AG10803 (cell line): Measurements from ENCODE around the gene ZDHHC9.

ENCODE experiments used
- DNase-seq: peaks from one replicate; pipeline ENCODE4 v3.0.0; 2010; ENCODE audit warnings: low read depth
- H3K4me3 ChIP-seq: 2 replicates; pipeline ENCODE4 v1.5.1; 2011; ENCODE audit warnings: mild to moderate bottlenecking, low read length, control low read depth
- TF ChIP-seq, protein P1 (sequence below): conservative IDR thresholded peaks from 2 replicates; pipeline ENCODE4 v1.5.1; 2011; ENCODE audit warnings: mild to moderate bottlenecking, low read length, control low read depth, inconsistent platforms

The ZDHHC9 gene

DNA sequence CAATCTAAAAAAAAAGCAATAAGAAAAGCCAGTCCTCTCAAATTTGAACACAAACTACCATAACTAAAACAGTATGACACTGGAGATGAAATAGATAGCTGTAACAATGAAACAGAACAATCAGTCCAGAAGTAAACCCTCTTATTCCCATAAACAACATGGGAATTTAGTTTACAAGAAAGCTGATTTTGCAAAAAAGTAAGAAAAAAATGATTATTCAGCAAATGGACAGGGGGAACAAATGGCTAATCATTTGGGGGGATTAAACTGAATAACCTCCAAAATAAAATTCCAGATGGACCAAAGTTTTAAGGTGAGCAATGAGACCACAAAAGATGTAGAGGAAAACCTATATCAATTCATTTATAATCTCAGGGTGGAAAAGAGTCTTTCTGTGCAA is 80.0 kb downstream of the ZDHHC9 start:
- TF ChIP-seq, protein P1, sequence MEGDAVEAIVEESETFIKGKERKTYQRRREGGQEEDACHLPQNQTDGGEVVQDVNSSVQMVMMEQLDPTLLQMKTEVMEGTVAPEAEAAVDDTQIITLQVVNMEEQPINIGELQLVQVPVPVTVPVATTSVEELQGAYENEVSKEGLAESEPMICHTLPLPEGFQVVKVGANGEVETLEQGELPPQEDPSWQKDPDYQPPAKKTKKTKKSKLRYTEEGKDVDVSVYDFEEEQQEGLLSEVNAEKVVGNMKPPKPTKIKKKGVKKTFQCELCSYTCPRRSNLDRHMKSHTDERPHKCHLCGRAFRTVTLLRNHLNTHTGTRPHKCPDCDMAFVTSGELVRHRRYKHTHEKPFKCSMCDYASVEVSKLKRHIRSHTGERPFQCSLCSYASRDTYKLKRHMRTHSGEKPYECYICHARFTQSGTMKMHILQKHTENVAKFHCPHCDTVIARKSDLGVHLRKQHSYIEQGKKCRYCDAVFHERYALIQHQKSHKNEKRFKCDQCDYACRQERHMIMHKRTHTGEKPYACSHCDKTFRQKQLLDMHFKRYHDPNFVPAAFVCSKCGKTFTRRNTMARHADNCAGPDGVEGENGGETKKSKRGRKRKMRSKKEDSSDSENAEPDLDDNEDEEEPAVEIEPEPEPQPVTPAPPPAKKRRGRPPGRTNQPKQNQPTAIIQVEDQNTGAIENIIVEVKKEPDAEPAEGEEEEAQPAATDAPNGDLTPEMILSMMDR = no peak
- H3K4me3 ChIP-seq = no peak overlapping the region
- no peak for DNase-seq

DNA sequence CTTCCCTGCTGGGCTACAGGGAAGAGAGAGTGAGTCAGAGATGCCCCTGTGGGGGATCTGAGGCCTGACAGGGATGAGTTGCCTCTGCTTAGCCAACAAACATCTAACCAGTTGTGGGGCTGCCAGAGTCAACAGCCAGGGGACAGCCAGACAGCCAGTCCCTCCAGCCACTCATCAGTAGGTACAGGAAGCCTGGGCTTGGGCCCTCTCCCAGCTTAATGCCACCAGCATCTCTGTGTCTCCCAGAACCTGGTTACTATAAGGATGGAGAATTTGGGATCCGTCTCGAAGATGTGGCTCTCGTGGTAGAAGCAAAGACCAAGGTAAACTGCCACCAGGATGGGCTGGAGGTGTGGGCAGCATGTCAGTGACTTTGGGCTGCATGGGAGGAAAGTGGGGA is 81.2 kb downstream of the ZDHHC9 start:
- TF ChIP-seq, protein P1 = no peak
- H3K4me3 ChIP-seq = no peak overlapping the region
- no peak for DNase-seq

DNA sequence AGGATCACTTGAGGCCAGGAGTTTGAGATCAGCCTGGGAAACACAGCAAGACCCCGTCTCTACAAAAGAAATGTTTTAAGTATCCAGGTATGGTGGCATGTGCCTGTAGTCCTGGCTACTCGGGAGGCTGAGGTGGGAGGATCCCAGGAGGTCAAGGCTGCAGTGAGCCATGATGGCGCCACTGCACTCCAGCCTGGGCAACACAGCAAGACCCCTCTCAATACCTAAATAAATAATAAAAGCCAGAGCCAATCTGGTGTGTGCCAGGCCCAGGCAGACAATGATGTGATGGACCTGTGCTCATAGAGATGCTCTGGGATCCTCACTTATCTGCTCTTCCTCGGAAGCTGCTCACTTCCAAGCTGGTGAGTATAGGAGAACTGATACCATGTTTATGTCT is 82.1 kb downstream of the ZDHHC9 start:
- no peak overlapping the region for H3K4me3 ChIP-seq
- DNase-seq = no peak
- TF ChIP-seq, protein P1 = no peak

DNA sequence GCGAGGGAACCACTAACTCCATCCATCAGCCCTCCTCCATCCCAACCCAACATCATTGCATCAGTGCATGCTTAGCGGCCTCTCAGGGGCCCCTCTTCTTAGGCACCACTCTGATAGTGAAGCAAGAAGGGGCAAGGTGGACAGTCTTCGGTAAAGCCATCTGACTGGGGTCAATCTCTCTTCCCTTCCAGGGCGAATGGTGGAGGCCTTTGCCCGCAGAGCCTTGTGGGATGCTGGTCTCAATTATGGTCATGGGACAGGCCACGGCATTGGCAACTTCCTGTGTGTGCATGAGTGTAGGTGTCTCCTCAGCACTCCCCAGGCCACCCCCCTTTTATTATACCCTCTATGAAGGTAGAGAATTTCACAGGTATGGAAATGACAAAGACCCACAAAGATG is 82.7 kb downstream of the ZDHHC9 start:
- TF ChIP-seq, protein P1 = no peak
- H3K4me3 ChIP-seq = no peak overlapping the region
- no peak for DNase-seq

DNA sequence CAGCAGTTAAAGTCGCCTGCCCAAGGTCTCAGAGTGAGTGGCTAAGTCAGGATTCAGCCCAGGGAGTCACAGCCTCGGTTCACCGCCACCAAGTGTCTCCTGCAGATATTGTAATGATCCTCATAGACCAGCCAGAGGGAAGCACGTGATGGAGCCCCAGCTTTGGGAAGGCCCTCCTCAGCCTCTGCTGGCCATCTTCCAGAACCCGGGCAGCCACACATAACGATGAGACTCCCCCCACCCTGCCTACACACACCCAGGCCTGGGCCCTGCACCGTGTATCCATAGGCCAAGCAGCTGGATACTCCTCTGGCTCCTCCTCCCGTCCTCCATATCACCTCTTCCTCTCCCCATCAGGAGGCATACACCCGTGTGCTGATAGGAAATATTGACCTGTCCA is 83.5 kb downstream of the ZDHHC9 start:
- DNase-seq = no peak
- TF ChIP-seq, protein P1 = no peak

DNA sequence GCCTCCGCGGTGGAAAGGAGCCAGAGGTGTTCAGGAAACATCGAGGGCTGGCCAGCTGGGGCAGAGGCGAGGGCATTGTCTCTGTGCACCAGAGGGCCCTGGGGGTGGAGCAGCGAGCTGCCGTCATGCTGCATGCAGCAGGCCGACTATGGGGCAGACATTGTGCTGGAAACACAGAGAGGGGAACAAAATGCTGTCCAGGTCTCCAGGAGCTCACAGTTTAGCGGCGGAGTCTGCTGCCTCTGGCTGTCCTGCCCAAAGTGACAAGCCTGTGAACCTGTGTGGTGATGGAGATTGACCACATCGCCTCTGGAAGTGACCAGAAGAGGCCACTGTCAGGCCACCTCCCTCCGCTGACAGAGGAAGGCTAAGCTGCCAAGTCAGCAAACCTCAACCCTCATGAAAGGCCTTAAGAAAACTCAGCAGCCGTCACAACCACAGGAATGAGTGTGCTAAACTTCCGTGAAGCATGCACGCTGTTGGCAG is 84.1 kb downstream of the ZDHHC9 start:
- peak; percentile 76 for DNase-seq
- H3K4me3 ChIP-seq = no peak overlapping the region
- TF ChIP-seq, protein P1 = no peak

More for the DNA sequence above, 83.5 kb downstream of the ZDHHC9 start:
- no peak overlapping the region for H3K4me3 ChIP-seq

GRCh38 chrX:129755779-129756650 is 87.7 kb downstream of the ZDHHC9 start:
- H3K4me3 ChIP-seq = no peak overlapping the region
- no peak for DNase-seq
- TF ChIP-seq, protein P1 = no peak
